K562 (cell line): ENCODE data around the gene CACNA1I. TPM values are rescaled to one million over a fixed set of nuclear protein-coding genes. Genes with fewer than 3 reads are reported as not detected.

Experiments
- ATAC-seq: fragments of 200-7000 bp; cut with Tn5 transposase; 3 replicates; pipeline ENCODE4 v1.9.1; 2020; ENCODE audit warnings: moderate library complexity
- BruUV-seq: library from RNA; stranded (reverse); fragments of 400-500 nt; replicated peaks from 2 replicates; lab custom pipeline; 2021; lab: Mats Ljungman, UMichigan
- CTCF ChIA-PET: fragments of 300-600 bp; formaldehyde crosslinking; extraction: SDS; loops from one replicate; lab custom pipeline; 2021; ENCODE audit warnings: low intra/inter-chr PET ratio; lab: Yijun Ruan, JAX
- POLR2A ChIA-PET: fragments of 300-600, 350-650 bp; sonication (Branson Sonifier 250); formaldehyde crosslinking; extraction: SDS; loops from one replicate; lab custom pipeline; 2021; ENCODE audit warnings: antibody characterized with exemption, inconsistent platforms; lab: Yijun Ruan, JAX
- DNase-seq, 4 experiments: peaks; one replicate each; pipeline versions ENCODE4 v3.0.0 to v3.0.0-alpha.2; 2011 to 2018; ENCODE audit warnings: low spot score in 3 of 4, mixed read lengths in 3 of 4; ENCODE audit errors: extremely low read depth in 1 of 4
- FAIRE-seq: peaks from 2 replicates; lab custom pipeline; 2011; peaks lifted over from hg19 to GRCh38; lab: Jason Lieb, UNC
- H2AFZ ChIP-seq: 2 replicates; pipeline ENCODE4 v1.6.0; 2011; ENCODE audit warnings: low read depth, low read length, control low read depth, inconsistent platforms
- H3K27ac ChIP-seq: fragments of 200-600 bp; 3 replicates; pipeline ENCODE4 v1.8.0; 2011; ENCODE audit warnings: low read depth, mild to moderate bottlenecking, control low read depth, inconsistent platforms, low read length, moderate library complexity, mixed read lengths; ENCODE audit errors: extremely low read depth
- H3K27me3 ChIP-seq, 2 experiments: fragments of 300-600 bp in 1 of 2; 2 replicates in 1 of 2; 3 replicates in 1 of 2; pipeline versions ENCODE4 v1.6.0 to v1.8.0; 2011; ENCODE audit warnings: inconsistent platforms in 2 of 2, low read length in 2 of 2, mild to moderate bottlenecking in 1 of 2, mixed read lengths in 1 of 2, moderate library complexity in 1 of 2; ENCODE audit not compliant: control insufficient read depth in 2 of 2, insufficient read depth in 2 of 2
- H3K36me3 ChIP-seq: fragments of 300-600 bp; 3 replicates; pipeline ENCODE4 v1.8.0; 2011; ENCODE audit warnings: mild to moderate bottlenecking, low read length, inconsistent platforms; ENCODE audit not compliant: control insufficient read depth, insufficient read depth
- H3K4me1 ChIP-seq, 2 experiments: fragments of 200-600 bp in 1 of 2; replicated peaks in 1 of 2; 2 replicates in 1 of 2; 3 replicates in 1 of 2; pipeline versions ENCODE4 v1.5.1 to v1.8.0; 2011; ENCODE audit warnings: inconsistent platforms in 2 of 2, low read length in 2 of 2, mild to moderate bottlenecking in 1 of 2, mixed read lengths in 1 of 2, moderate library complexity in 1 of 2; ENCODE audit not compliant: control insufficient read depth in 2 of 2, insufficient read depth in 2 of 2
- H3K4me2 ChIP-seq: 2 replicates; pipeline ENCODE4 v1.6.1; 2011; ENCODE audit warnings: low read length, control low read depth, inconsistent platforms, mixed read lengths; ENCODE audit not compliant: insufficient read depth
- H3K4me3 ChIP-seq: fragments of 200-600 bp; sonication (generic), shearing (Covaris generic); 2 replicates; pipeline ENCODE4 v1.5.1; 2016; ENCODE audit warnings: control low read depth, inconsistent platforms
- H3K79me2 ChIP-seq: fragments of 200-600 bp; 3 replicates; pipeline ENCODE4 v1.8.0; 2011; ENCODE audit warnings: low read length, inconsistent platforms; ENCODE audit not compliant: control insufficient read depth, insufficient read depth
- H3K9ac ChIP-seq, 2 experiments: 2 replicates each; pipeline versions ENCODE4 v1.6.0 to v1.6.1; 2011; ENCODE audit warnings: low read depth in 2 of 2, low read length in 2 of 2, control low read depth in 1 of 2, inconsistent platforms in 1 of 2, mild to moderate bottlenecking in 1 of 2, mixed read lengths in 1 of 2; ENCODE audit not compliant: insufficient read depth in 1 of 2
- H3K9me1 ChIP-seq: one replicate; pipeline ENCODE4 v1.6.0; 2011; ENCODE audit warnings: inconsistent platforms, mild to moderate bottlenecking, low read length, moderate library complexity; ENCODE audit not compliant: control insufficient read depth, insufficient read depth
- H3K9me3 ChIP-seq: replicated peaks from 2 replicates; pipeline ENCODE4 v1.5.1; 2011; ENCODE audit warnings: low read depth, low read length, inconsistent platforms; ENCODE audit not compliant: control insufficient read depth, insufficient read depth
- H4K20me1 ChIP-seq: replicated peaks from 2 replicates; pipeline ENCODE4 v1.6.1; 2011; ENCODE audit warnings: low read length, inconsistent platforms, mixed read lengths; ENCODE audit not compliant: control insufficient read depth, insufficient read depth
- GTF2F1 ChIP-seq: IDR thresholded peaks from 2 replicates; pipeline ENCODE4 v1.6.1; 2011; ENCODE audit warnings: low read depth, low read length, improper control_type of control experiment
- MXI1 ChIP-seq: IDR thresholded peaks from 2 replicates; pipeline ENCODE4 v1.6.1; 2011; ENCODE audit warnings: low read depth, mild to moderate bottlenecking, improper control_type of control experiment, low read length
- NFE2 ChIP-seq: IDR thresholded peaks from 2 replicates; pipeline ENCODE4 v1.6.1; 2014; ENCODE audit warnings: antibody characterized with exemption, low read depth
- NR2F6 ChIP-seq: fragments of 450-650 bp; formaldehyde crosslinking; IDR thresholded peaks from 2 replicates; pipeline ENCODE4 v1.4.0; 2020; ENCODE audit warnings: mild to moderate bottlenecking
- NR4A1 ChIP-seq, 2 experiments: fragments of 250-450 bp in 1 of 2; fragments of 450-650 bp in 1 of 2; sonication (Bioruptor Pico) in 1 of 2; IDR thresholded peaks; 2 replicates each; pipeline versions ENCODE4 v1.4.0 to v1.6.1; 2016 to 2020; ENCODE audit warnings: mild to moderate bottlenecking in 2 of 2, missing compliant biosample characterization in 1 of 2, missing genetic modification characterization in 1 of 2, moderate library complexity in 1 of 2
- PHF21A ChIP-seq: fragments of 450-650 bp; IDR thresholded peaks from 2 replicates; pipeline ENCODE4 v1.6.1; 2017; ENCODE audit warnings: low read depth, borderline replicate concordance
- POLR3G ChIP-seq: IDR thresholded peaks from 2 replicates; pipeline ENCODE4 v1.6.1; 2011; ENCODE audit not compliant: insufficient read length, insufficient replicate concordance; ENCODE audit errors: extremely low read depth
- PYGO2 ChIP-seq: fragments of 450-650 bp; IDR thresholded peaks from 2 replicates; pipeline ENCODE4 v1.6.1; 2016; ENCODE audit warnings: mild to moderate bottlenecking, missing genetic modification characterization, moderate library complexity, missing compliant biosample characterization
- RBM15 ChIP-seq: fragments of 200-400 bp; formaldehyde crosslinking; IDR thresholded peaks from 2 replicates; pipeline ENCODE4 v1.6.1; 2018; ENCODE audit warnings: mild to moderate bottlenecking, low read length, moderate library complexity; ENCODE audit not compliant: insufficient read depth
- SAFB ChIP-seq: fragments of 200-400 bp; formaldehyde crosslinking; IDR thresholded peaks from 2 replicates; pipeline ENCODE4 v1.6.1; 2017; ENCODE audit warnings: low read depth, low read length, borderline replicate concordance
- SMAD2 ChIP-seq: fragments of 150-350 bp; IDR thresholded peaks from 2 replicates; pipeline ENCODE4 v1.6.1; 2014; ENCODE audit warnings: low read depth, mild to moderate bottlenecking, low read length
- TBP ChIP-seq: optimal IDR thresholded peaks from 2 replicates; pipeline ENCODE3; 2011; ENCODE audit warnings: low read depth, low read length, improper control_type of control experiment
- TCFL5 ChIP-seq: fragments of 250-450 bp; sonication (Bioruptor Pico); conservative IDR thresholded peaks from 2 replicates; pipeline ENCODE4 v1.6.1; 2021; ENCODE audit warnings: mild to moderate bottlenecking, moderate library complexity, matching md5 sums
- ZNF3 ChIP-seq: fragments of 250-450 bp; sonication (Bioruptor Pico); IDR thresholded peaks from 2 replicates; pipeline ENCODE4 v1.5.0; 2021; ENCODE audit warnings: mild to moderate bottlenecking, moderate library complexity
- ZNF830 ChIP-seq: fragments of 250-450 bp; sonication (Bioruptor Pico); IDR thresholded peaks from 2 replicates; pipeline ENCODE4 v1.5.0; 2021; ENCODE audit warnings: mild to moderate bottlenecking
- WGBS: fragments of 100-300 bp; shearing (Covaris generic); methylation state at CpG from one replicate; pipeline ENCODE4 v1.1.6; 2016; ENCODE audit warnings: low coverage, mixed read lengths; ENCODE audit not compliant: insufficient coverage; ENCODE audit errors: missing lambda C conversion rate; 5-methylcytosine and 5-hydroxymethylcytosine counted together
- in situ Hi-C: fragments of 300-500 bp; cut with MboI; formaldehyde crosslinking; loops from 4 replicates; pipeline ENCODE4 v1.15.0; 2018; ENCODE audit warnings: inconsistent platforms, mixed read lengths
- intact Hi-C: fragments of 100-400 bp; cut with micrococcal nuclease; formaldehyde crosslinking; loops from 2 replicates; pipeline ENCODE4 v1.14.2; 2022
- polyA plus RNA-seq, 8 experiments: library from polyadenylated mRNA; depleted of rRNA in 4 of 8; stranded (reverse) in 5 of 8; unstranded in 3 of 8; fragments of >200 nt; fragmentation: Nextera tagmentation in 2 of 8; fragmentation: Illumina TruSeq in 1 of 8; extraction: Ambion mirVana in 2 of 8; extraction: Trizol in 1 of 8; gene quantifications; 2 replicates each; pipeline versions ENCODE4 v1.2.1 to v1.2.3, GENCODE V29; 2011 to 2014; ENCODE audit warnings: inconsistent platforms in 1 of 8, missing spikeins in 1 of 8
- total RNA-seq, 7 experiments: library from RNA; depleted of rRNA in 6 of 7; stranded (reverse); fragments of >200 nt in 6 of 7; fragmentation: Illumina TruSeq in 2 of 7; extraction: Trizol in 2 of 7; gene quantifications; 2 replicates each; pipeline versions ENCODE4 v1.2.1 to v1.2.3, GENCODE V29; 2011 to 2021; ENCODE audit warnings: low replicate concordance in 1 of 7
- TF ChIP-seq, protein P1 (sequence below): sonication (generic); formaldehyde crosslinking; IDR thresholded peaks from 2 replicates; pipeline ENCODE4 v1.8.0; 2022; ENCODE audit warnings: mild to moderate bottlenecking, missing genetic modification reagents
- TF ChIP-seq, protein P2 (sequence below), 3 experiments: fragments of 200-800 bp in 1 of 3; sonication (Bioruptor generic) in 1 of 3; sonication (generic) in 1 of 3; formaldehyde crosslinking in 1 of 3; IDR thresholded peaks; 2 replicates each; pipeline versions ENCODE4 v1.6.1 to v1.8.0; 2016 to 2022; ENCODE audit warnings: mild to moderate bottlenecking in 2 of 3, missing compliant biosample characterization in 2 of 3, missing genetic modification characterization in 2 of 3, missing genetic modification reagents in 1 of 3

Gene CACNA1I
- total and polyA plus RNA-seq, 9 of the 15 experiments (the other 6 are each of a cell fraction or from before 2014, with no cell fraction given) = 0.01 to 0.79 (median 0.32) TPM; not detected in 1

DNA sequence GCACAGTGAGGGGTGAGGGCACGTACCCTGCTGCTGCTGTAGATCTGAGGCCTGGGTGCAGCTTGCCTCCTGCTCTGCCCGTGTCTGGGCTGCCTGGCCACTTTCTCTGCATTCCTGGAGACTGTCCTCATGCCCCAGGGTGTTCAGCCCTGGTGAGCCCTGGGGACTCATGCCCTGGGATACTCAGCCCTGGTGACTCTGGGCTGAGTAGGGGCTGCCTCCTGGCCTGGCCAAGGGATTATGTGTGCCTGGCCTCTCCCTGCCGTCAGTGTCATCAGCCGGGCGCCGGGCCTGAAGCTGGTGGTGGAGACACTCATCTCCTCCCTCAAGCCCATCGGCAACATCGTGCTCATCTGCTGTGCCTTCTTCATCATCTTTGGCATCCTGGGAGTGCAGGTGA lies 94.7 kb downstream of the CACNA1I start:
- Histone ChIP-seq H2AFZ (no peak overlapping the region), H3K79me2 (no peaks in the 10 kb centered on the region), H3K4me3 (no peak overlapping the region), H3K36me3 (no peaks in the 10 kb centered on the region), H3K4me2 (no peak overlapping the region), H4K20me1 (no peaks in the 10 kb centered on the region), H3K27me3 (no peaks in the 10 kb centered on the region), H3K9ac (no peak overlapping the region), H3K4me1 (peaks cover 4 to 40% of the 10 kb centered on the region in 2 experiments; a peak in 3 of 5 replicates), H3K9me1 (no peaks in the 10 kb centered on the region), H3K27ac (no peak overlapping the region), H3K9me3 (no peaks in the 10 kb centered on the region)
- BruUV-seq = no TSS peak
- no peak for DNase-seq
- intact Hi-C loops = no loop called here
- WGBS = 60% methylated on average over 1 of the region's 8 CpGs
- no peak for ATAC-seq
- CTCF ChIA-PET = no interaction called here
- POLR2A ChIA-PET = no interaction called here
- no peak for FAIRE-seq
- in situ Hi-C loops = no loop called here
- TF ChIP-seq GTF2F1 (no peak), ZNF3 (CRISPR knock-in tag) (no peak), NR4A1 (CRISPR knock-in tag; IDR thresholded peaks at IDR 0.05) (no peak), NR4A1 (tag; IDR thresholded peaks at IDR 0.05) (no peak), PYGO2 (tag) (no peak), TCFL5 (CRISPR knock-in tag) (no peak), RBM15 (no peak), ZNF830 (CRISPR knock-in tag) (no peak), NR2F6 (CRISPR knock-in tag) (no peak), MXI1 (no peak), TBP (no peak), SAFB (no peak), POLR3G (no peak), PHF21A (no peak), NFE2 (no peak), SMAD2 (no peak)
- TF ChIP-seq, protein P1, sequence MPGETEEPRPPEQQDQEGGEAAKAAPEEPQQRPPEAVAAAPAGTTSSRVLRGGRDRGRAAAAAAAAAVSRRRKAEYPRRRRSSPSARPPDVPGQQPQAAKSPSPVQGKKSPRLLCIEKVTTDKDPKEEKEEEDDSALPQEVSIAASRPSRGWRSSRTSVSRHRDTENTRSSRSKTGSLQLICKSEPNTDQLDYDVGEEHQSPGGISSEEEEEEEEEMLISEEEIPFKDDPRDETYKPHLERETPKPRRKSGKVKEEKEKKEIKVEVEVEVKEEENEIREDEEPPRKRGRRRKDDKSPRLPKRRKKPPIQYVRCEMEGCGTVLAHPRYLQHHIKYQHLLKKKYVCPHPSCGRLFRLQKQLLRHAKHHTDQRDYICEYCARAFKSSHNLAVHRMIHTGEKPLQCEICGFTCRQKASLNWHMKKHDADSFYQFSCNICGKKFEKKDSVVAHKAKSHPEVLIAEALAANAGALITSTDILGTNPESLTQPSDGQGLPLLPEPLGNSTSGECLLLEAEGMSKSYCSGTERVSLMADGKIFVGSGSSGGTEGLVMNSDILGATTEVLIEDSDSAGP (CRISPR knock-in tag) = no peak
- TF ChIP-seq, protein P2, sequence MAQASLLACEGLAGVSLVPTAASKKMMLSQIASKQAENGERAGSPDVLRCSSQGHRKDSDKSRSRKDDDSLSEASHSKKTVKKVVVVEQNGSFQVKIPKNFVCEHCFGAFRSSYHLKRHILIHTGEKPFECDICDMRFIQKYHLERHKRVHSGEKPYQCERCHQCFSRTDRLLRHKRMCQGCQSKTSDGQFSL (CRISPR knock-in tag; IDR thresholded peaks at IDR 0.05) = no peak
- TF ChIP-seq, protein P2 (tag; IDR thresholded peaks at IDR 0.05) = no peak
